Erythroblast (primary cell): ENCODE results near the gene SAYSD1.

Experiments used
- DNase-seq, 2 experiments: peaks; one replicate each; lab custom pipeline; 2025; lab: John Stamatoyannopoulos, UW
- GATA1 ChIP-seq: IDR thresholded peaks from 2 replicates; pipeline ENCODE4 v1.6.1; 2011; ENCODE audit warnings: low read depth, mild to moderate bottlenecking, control low read depth, low read length, moderate library complexity
- POLR2A ChIP-seq: IDR thresholded peaks from 2 replicates; pipeline ENCODE4 v1.6.1; 2011; ENCODE audit warnings: mild to moderate bottlenecking, low read length

Gene SAYSD1

GRCh38 chr6:39077882-39078594 is 36.9 kb downstream of the SAYSD1 start:
- no peak for TF ChIP-seq POLR2A
- TF ChIP-seq GATA1: no peak
- no peak for DNase-seq

- no peak for DNase-seq
- no peak for TF ChIP-seq GATA1
- no peak for TF ChIP-seq POLR2A
These were observed 38.1 kb downstream of the SAYSD1 start for GRCh38 chr6:39076623-39077535.

GRCh38 chr6:39075807-39076622 is 39.0 kb downstream of the SAYSD1 start:
- TF ChIP-seq GATA1 (no peak), POLR2A (no peak)
- no peak for DNase-seq

GRCh38 chr6:39075010-39075686 is 39.8 kb downstream of the SAYSD1 start:
- no peak for DNase-seq
- TF ChIP-seq GATA1 (no peak), POLR2A (no peak)

- no peak for TF ChIP-seq POLR2A
- no peak for TF ChIP-seq GATA1
- DNase-seq: no peak
These were observed 40.5 kb downstream of the SAYSD1 start for GRCh38 chr6:39074486-39074885.

- TF ChIP-seq GATA1 (no peak), POLR2A (no peak)
- no peak for DNase-seq
These were observed 41.3 kb downstream of the SAYSD1 start for GRCh38 chr6:39073471-39074355.

- no peak for DNase-seq
- TF ChIP-seq POLR2A (no peak), GATA1 (no peak)
These were observed 42.2 kb downstream of the SAYSD1 start for GRCh38 chr6:39072830-39073229.

- TF ChIP-seq POLR2A (no peak), GATA1 (no peak)
- no peak for DNase-seq
These were observed 46.6 kb downstream of the SAYSD1 start for GRCh38 chr6:39068391-39068790.

- DNase-seq: no peak
- no peak for TF ChIP-seq GATA1
These were observed 49.4 kb downstream of the SAYSD1 start for GRCh38 chr6:39065561-39065960.

GRCh38 chr6:39063526-39063925 is 51.5 kb downstream of the SAYSD1 start:
- DNase-seq: no peak
- TF ChIP-seq GATA1 (no peak), POLR2A (no peak)

- no peak for DNase-seq
- TF ChIP-seq POLR2A (no peak), GATA1 (no peak)
These were observed 52.8 kb downstream of the SAYSD1 start for GRCh38 chr6:39062014-39062740.
